ENCODE data around the gene TGFB2.

- no peak for TF ChIP-seq POLR2A (IDR thresholded peaks at IDR 0.05)
- TF ChIP-seq, protein P1, sequence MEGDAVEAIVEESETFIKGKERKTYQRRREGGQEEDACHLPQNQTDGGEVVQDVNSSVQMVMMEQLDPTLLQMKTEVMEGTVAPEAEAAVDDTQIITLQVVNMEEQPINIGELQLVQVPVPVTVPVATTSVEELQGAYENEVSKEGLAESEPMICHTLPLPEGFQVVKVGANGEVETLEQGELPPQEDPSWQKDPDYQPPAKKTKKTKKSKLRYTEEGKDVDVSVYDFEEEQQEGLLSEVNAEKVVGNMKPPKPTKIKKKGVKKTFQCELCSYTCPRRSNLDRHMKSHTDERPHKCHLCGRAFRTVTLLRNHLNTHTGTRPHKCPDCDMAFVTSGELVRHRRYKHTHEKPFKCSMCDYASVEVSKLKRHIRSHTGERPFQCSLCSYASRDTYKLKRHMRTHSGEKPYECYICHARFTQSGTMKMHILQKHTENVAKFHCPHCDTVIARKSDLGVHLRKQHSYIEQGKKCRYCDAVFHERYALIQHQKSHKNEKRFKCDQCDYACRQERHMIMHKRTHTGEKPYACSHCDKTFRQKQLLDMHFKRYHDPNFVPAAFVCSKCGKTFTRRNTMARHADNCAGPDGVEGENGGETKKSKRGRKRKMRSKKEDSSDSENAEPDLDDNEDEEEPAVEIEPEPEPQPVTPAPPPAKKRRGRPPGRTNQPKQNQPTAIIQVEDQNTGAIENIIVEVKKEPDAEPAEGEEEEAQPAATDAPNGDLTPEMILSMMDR (IDR thresholded peaks at IDR 0.05), result no peak
These were observed 2.8 kb downstream of the TGFB2 start for GRCh38 chr1:218347723-218348627.
